Nephron progenitor cell (in vitro differentiated cells): ENCODE data around the gene METTL25B.

Experiments
- DNase-seq: peaks from one replicate; pipeline ENCODE4 v3.0.0; 2021
- H3K27ac Mint-ChIP-seq: 2 replicates; pipeline ENCODE4 v1.8.0; 2021; ENCODE audit warnings: mild to moderate bottlenecking, moderate library complexity, mixed read lengths
- H3K27me3 Mint-ChIP-seq: 2 replicates; pipeline ENCODE4 v1.8.0; 2021; ENCODE audit warnings: mild to moderate bottlenecking, low read depth, mixed read lengths; ENCODE audit not compliant: poor library complexity
- H3K36me3 Mint-ChIP-seq: 2 replicates; pipeline ENCODE4 v1.8.0; 2021; ENCODE audit warnings: low read depth, mixed read lengths
- H3K4me1 Mint-ChIP-seq: 2 replicates; pipeline ENCODE4 v1.8.0; 2021; ENCODE audit warnings: mixed read lengths
- H3K4me3 Mint-ChIP-seq: 2 replicates; pipeline ENCODE4 v1.8.0; 2021; ENCODE audit warnings: mild to moderate bottlenecking, moderate library complexity, mixed read lengths
- H3K9me3 Mint-ChIP-seq: 2 replicates; pipeline ENCODE4 v1.8.0; 2021; ENCODE audit warnings: mild to moderate bottlenecking, moderate library complexity, mixed read lengths
- TF ChIP-seq, protein P1 (sequence below): fragments of 200-600 bp; sonication (generic); IDR thresholded peaks from 2 replicates; pipeline ENCODE4 v1.5.0; 2021; ENCODE audit warnings: antibody characterized with exemption

The METTL25B gene

DNA sequence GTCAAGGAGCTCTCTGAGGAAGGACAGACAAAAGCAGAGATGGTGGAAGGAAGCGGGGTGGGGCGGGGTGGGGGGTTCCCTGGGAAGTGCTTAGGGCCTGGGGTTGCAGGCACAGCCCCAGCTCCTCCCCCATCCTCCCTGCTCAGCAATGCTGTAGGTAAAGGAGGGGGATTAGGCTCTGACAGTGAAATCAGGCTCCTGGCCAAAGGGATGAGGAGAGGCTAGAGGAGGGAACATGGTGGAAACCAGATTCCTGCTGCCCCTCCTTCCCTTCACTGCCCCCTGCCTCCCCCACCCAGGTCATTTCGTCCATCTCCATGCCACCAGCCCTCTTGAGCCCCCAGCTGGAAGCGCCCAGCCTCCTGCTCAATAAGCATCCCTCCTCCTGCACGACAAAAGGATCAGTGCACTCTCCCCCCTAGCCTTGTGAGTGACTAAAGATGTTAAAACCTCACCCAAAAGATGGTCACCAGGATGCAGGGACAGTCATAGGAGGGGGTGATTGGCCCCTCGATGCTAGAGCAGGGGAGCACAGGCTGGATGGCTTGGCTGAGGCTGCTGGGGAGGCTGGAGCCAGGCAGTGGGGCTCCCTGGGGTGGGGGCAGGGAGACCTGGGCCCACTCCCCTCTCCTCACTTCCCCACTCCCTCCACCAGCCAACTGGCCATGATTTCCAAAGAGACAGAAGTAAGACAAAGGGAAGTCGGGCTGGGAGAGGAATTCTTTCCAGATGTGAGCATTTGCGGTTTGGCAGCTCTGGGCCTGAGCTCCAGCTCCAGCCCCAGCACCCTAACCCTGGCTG lies 20.7 kb upstream of the METTL25B start:
- TF ChIP-seq, protein P1, sequence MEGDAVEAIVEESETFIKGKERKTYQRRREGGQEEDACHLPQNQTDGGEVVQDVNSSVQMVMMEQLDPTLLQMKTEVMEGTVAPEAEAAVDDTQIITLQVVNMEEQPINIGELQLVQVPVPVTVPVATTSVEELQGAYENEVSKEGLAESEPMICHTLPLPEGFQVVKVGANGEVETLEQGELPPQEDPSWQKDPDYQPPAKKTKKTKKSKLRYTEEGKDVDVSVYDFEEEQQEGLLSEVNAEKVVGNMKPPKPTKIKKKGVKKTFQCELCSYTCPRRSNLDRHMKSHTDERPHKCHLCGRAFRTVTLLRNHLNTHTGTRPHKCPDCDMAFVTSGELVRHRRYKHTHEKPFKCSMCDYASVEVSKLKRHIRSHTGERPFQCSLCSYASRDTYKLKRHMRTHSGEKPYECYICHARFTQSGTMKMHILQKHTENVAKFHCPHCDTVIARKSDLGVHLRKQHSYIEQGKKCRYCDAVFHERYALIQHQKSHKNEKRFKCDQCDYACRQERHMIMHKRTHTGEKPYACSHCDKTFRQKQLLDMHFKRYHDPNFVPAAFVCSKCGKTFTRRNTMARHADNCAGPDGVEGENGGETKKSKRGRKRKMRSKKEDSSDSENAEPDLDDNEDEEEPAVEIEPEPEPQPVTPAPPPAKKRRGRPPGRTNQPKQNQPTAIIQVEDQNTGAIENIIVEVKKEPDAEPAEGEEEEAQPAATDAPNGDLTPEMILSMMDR, result no peak
- peak overlapping the region; percentile 99 for H3K27ac Mint-ChIP-seq
- no peaks in the 10 kb centered on the region for H3K9me3 Mint-ChIP-seq
- H3K4me3 Mint-ChIP-seq, result peak overlapping the region; percentile 95
- H3K36me3 Mint-ChIP-seq, result peaks cover 14% of the 10 kb centered on the region
- H3K4me1 Mint-ChIP-seq, result peaks cover 82% of the 10 kb centered on the region
- DNase-seq, result no peak
- peaks cover 3% of the 10 kb centered on the region for H3K27me3 Mint-ChIP-seq

DNA sequence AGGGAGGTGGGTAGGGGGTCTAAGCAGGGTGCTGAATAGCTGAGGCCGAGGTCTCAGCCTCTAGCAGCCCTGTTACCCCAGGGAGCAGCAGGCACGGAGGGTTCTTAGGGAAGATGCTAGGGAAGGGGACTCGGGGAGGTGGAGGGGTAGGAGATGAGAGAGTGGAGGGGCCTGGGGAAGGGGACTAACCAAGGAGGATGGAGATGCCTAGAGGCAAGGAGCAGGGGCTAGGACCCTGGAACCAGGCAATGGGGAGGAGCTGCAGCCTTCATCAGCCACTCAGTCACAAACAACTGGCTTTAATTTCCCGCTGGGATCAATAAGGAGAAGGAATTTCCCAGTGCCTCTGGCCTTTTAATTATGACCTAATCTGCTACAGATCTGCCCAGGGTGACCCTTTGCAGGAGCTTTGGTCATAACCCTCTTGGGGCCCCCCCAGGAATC lies 20.0 kb upstream of the METTL25B start:
- Mint-ChIP-seq H3K36me3 (peaks cover 10% of the 10 kb centered on the region), H3K9me3 (no peaks in the 10 kb centered on the region), H3K4me1 (peaks cover 82% of the 10 kb centered on the region), H3K27me3 (peaks cover 3% of the 10 kb centered on the region), H3K4me3 (peak overlapping the region; percentile 69), H3K27ac (peak overlapping the region; percentile 97)
- TF ChIP-seq, protein P1, result no peak
- no peak for DNase-seq

DNA sequence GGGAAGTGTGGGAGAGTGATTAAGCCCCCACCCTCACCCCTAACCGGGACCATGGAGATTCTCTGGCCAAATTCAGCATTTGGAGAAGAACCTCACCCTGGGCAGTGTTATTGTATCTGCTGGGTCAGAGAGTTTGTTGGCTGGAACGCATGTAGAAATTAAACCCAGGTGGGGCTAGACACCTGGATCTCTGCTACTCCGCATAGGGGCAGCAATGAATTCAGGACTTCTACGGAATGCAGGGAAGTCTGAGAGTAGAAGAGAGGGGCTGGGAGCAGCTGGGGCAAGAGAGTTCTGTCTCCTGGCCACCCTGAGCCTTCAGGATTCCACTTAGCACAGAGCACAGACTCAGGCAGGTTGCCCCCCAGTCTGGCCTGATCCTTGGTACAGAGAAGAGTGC lies 19.2 kb upstream of the METTL25B start:
- TF ChIP-seq, protein P1, result no peak
- Mint-ChIP-seq H3K27ac (peak overlapping the region; percentile 97), H3K36me3 (peaks cover 4% of the 10 kb centered on the region), H3K4me3 (peak overlapping the region; percentile 69), H3K9me3 (no peaks in the 10 kb centered on the region), H3K4me1 (peaks cover 74% of the 10 kb centered on the region), H3K27me3 (peaks cover 3% of the 10 kb centered on the region)
- DNase-seq, result no peak

DNA sequence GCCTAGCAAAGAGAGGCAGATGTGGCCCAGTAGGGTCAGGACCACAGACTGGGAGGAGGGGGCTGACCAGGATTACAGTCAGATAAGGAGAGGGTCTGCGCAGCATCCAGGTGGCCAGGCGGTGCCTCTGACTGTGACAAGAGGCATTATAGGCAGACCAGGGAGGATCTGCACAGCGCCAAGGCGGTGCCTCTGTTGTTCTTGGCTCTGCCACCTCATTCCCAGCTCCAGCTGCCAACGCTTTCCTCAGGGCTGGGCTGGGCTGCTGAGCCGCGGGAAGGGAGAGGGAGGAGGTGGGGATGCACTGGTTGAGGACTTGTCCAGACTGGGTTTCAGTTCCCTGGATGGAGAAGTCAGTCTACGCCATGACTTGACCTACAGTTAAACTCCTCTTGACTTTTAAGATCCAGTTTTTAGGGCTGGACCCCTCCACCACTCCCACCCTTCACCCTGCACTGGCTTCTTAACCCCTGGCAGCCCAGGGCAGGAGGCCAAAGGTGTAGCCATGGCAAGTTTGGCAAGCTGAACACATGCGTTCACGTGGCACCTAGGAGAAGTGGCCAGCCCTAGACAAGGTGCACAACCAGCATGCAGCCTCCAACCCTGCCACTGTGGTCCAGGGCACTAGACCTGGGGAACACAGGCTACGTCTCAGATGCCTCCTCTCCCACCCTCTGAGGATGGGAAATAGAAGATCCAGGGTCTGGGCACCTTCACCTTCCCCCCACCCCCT lies 18.3 kb upstream of the METTL25B start:
- Mint-ChIP-seq H3K9me3 (no peaks in the 10 kb centered on the region), H3K36me3 (peaks cover 4% of the 10 kb centered on the region), H3K27me3 (peaks cover 3% of the 10 kb centered on the region), H3K4me1 (peaks cover 75% of the 10 kb centered on the region), H3K27ac (peak overlapping the region; percentile 99), H3K4me3 (peak overlapping the region; percentile 47)
- DNase-seq, result no peak
- TF ChIP-seq, protein P1, result no peak

DNA sequence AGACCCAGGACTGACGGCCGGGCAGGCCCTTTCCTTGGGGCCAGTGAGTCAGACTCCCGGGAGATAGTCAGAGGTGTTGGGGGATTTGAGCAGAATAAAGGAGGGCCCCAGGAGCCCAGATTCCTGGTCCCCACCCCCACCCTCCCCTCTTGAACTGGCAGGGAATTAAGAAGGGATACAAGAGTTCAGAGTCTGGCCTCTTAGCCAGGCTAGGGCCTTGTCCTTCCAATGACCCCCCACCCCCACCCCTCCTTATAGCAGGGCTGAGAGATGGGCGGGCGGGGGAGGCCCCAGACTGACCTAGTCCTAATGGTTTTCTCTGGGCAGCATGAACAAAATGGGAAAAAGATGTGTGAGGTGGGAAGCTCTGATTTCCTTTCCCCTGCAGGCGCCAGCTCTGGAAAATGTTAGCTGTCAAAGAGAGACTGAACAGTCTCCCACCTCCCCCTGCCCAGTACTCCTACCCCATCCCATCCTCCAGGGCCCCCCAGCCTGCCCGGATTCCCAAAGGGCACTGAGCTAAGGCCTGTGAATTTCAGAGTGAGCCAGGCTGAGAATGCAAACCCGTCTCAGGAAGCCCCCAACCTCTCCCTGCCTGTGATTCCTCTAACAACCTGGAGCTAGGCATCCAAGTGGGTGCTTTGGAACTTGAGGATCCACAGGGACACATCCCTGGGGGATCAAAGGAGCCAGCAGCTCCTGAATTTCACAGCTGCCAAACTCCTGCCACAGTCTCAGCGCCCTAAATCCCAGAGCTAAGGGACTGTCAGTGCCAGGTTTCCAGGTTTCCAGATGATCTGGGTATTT lies 17.1 kb upstream of the METTL25B start:
- no peak for DNase-seq
- TF ChIP-seq, protein P1, result no peak
- peak overlapping the region; percentile 62 for H3K4me3 Mint-ChIP-seq
- peak overlapping the region; percentile 99 for H3K27ac Mint-ChIP-seq
- peaks cover 17% of the 10 kb centered on the region for H3K36me3 Mint-ChIP-seq
- H3K27me3 Mint-ChIP-seq, result peaks cover 3% of the 10 kb centered on the region
- no peaks in the 10 kb centered on the region for H3K9me3 Mint-ChIP-seq
- peaks cover 88% of the 10 kb centered on the region for H3K4me1 Mint-ChIP-seq
